Fibroblast of mammary gland (primary cell): ENCODE data around the gene TMEM247.

ENCODE experiments used
- DNase-seq: peaks from one replicate; pipeline ENCODE4 v3.0.0-alpha.2; 2010; ENCODE audit warnings: low read depth
- H3K4me3 ChIP-seq: 2 replicates; pipeline ENCODE4 v1.5.1; 2011; ENCODE audit warnings: low read depth, mild to moderate bottlenecking, low read length, moderate library complexity; ENCODE audit not compliant: control insufficient read depth
- CTCF ChIP-seq: conservative IDR thresholded peaks from 2 replicates; pipeline ENCODE4 v1.5.1; 2011; ENCODE audit warnings: low read depth, low read length, inconsistent platforms; ENCODE audit not compliant: control insufficient read depth, insufficient read depth

The TMEM247 gene

GRCh38 chr2:46485002-46485401 lies 5.6 kb downstream of the TMEM247 start:
- TF ChIP-seq CTCF, result no peak
- DNase-seq, result no peak
- no peak overlapping the region for H3K4me3 ChIP-seq

GRCh38 chr2:46486436-46486835 lies 7.1 kb downstream of the TMEM247 start:
- DNase-seq, result no peak
- TF ChIP-seq CTCF, result no peak
- no peak overlapping the region for H3K4me3 ChIP-seq

- DNase-seq, result peak; percentile 84
These were observed 8.4 kb downstream of the TMEM247 start for GRCh38 chr2:46487667-46488335.

GRCh38 chr2:46488389-46488788 lies 9.0 kb downstream of the TMEM247 start:
- no peak overlapping the region for H3K4me3 ChIP-seq
- no peak for DNase-seq
- no peak for TF ChIP-seq CTCF

More at GRCh38 chr2:46487667-46488335, 8.4 kb downstream of the TMEM247 start:
- TF ChIP-seq CTCF, result no peak
- H3K4me3 ChIP-seq, result no peak overlapping the region

GRCh38 chr2:46489423-46490174 lies 10.2 kb downstream of the TMEM247 start:
- H3K4me3 ChIP-seq, result no peak overlapping the region
- no peak for DNase-seq
- no peak for TF ChIP-seq CTCF

- no peak overlapping the region for H3K4me3 ChIP-seq
- no peak for DNase-seq
- TF ChIP-seq CTCF, result no peak
These were observed 11.3 kb downstream of the TMEM247 start for GRCh38 chr2:46490521-46491141.
